MCF 10A (cell line): ENCODE results near the gene GPC6. TPM values are rescaled to one million over a fixed set of nuclear protein-coding genes. Genes with fewer than 3 reads are reported as not detected.

Experiments
- BruUV-seq: library from RNA; stranded (reverse); fragments of 400-500 nt; replicated peaks from 2 replicates; lab custom pipeline; 2021; lab: Mats Ljungman, UMichigan
- CTCF ChIA-PET: fragments of 300-600 bp; sonication (Branson Sonifier 250); formaldehyde crosslinking; extraction: SDS; loops from one replicate; lab custom pipeline; 2021; ENCODE audit warnings: antibody characterized with exemption, inconsistent platforms; lab: Yijun Ruan, JAX
- POLR2A ChIA-PET: fragments of 300-600, 350-650 bp; sonication (Branson Sonifier 250); formaldehyde crosslinking; extraction: SDS; loops from one replicate; lab custom pipeline; 2020; ENCODE audit warnings: antibody characterized with exemption, inconsistent platforms; lab: Yijun Ruan, JAX
- DNase-seq: peaks from one replicate; pipeline ENCODE4 v3.0.0-alpha.2; 2018; ENCODE audit not compliant: unreplicated experiment
- H3K27ac Mint-ChIP-seq: one replicate; pipeline ENCODE4 v1.8.0; 2022; ENCODE audit warnings: mild to moderate bottlenecking, low read depth, mixed read lengths; ENCODE audit not compliant: unreplicated experiment
- H3K27me3 Mint-ChIP-seq: one replicate; pipeline ENCODE4 v1.8.0; 2022; ENCODE audit warnings: mixed read lengths; ENCODE audit not compliant: insufficient read depth, unreplicated experiment
- H3K36me3 Mint-ChIP-seq: one replicate; pipeline ENCODE4 v1.8.0; 2022; ENCODE audit warnings: mild to moderate bottlenecking, moderate library complexity, mixed read lengths; ENCODE audit not compliant: insufficient read depth, unreplicated experiment
- H3K4me1 Mint-ChIP-seq: one replicate; pipeline ENCODE4 v1.8.0; 2022; ENCODE audit warnings: mixed read lengths; ENCODE audit not compliant: insufficient read depth, unreplicated experiment
- H3K4me3 Mint-ChIP-seq: one replicate; pipeline ENCODE4 v1.8.0; 2022; ENCODE audit warnings: mild to moderate bottlenecking, moderate library complexity, mixed read lengths; ENCODE audit not compliant: unreplicated experiment
- H3K9me3 Mint-ChIP-seq: one replicate; pipeline ENCODE4 v1.8.0; 2022; ENCODE audit warnings: mixed read lengths; ENCODE audit not compliant: unreplicated experiment
- CTCF ChIP-seq: fragments of 200-600 bp; IDR thresholded peaks from one replicate; pipeline ENCODE4 v1.8.0; 2022; ENCODE audit warnings: antibody characterized with exemption, mild to moderate bottlenecking; ENCODE audit not compliant: unreplicated experiment
- intact Hi-C: fragments of 100-400 bp; cut with micrococcal nuclease; formaldehyde crosslinking; loops from 2 replicates; pipeline ENCODE4 v1.14.1; 2022
- total RNA-seq: library from RNA; stranded (reverse); gene quantifications from 2 replicates; pipeline ENCODE4 v1.2.3, GENCODE V29; 2022

GPC6 gene
- total RNA-seq, 1 experiment from 2014 or later = 8.4 TPM

GRCh38 chr13:94444826-94445225, 1218.2 kb downstream of the GPC6 start:
- BruUV-seq = no TSS peak
- POLR2A ChIA-PET = no interaction called here

GRCh38 chr13:94454334-94454733, 1227.7 kb downstream of the GPC6 start:
- H3K27ac Mint-ChIP-seq = no peak overlapping the region
- POLR2A ChIA-PET = no interaction called here
- no peaks in the 10 kb centered on the region for H3K36me3 Mint-ChIP-seq
- TF ChIP-seq CTCF = no peak
- DNase-seq = no peak
- no TSS peak for BruUV-seq
- no peaks in the 10 kb centered on the region for H3K4me1 Mint-ChIP-seq
- no peaks in the 10 kb centered on the region for H3K9me3 Mint-ChIP-seq
- intact Hi-C loops = no loop called here
- no peaks in the 10 kb centered on the region for H3K27me3 Mint-ChIP-seq
- CTCF ChIA-PET = interaction anchor here (0.6 to 1.3 kb wide), 6 partner anchors 16 to 212 kb away, joined by 3 to 6 read pairs (median 3); no protein-coding TSS in a partner anchor
- no peak overlapping the region for H3K4me3 Mint-ChIP-seq

More at GRCh38 chr13:94444826-94445225, 1218.2 kb downstream of the GPC6 start:
- no peak for DNase-seq
- CTCF ChIA-PET = no interaction called here
- intact Hi-C loops = no loop called here
- Mint-ChIP-seq H3K27me3 (peaks cover 13% of the 10 kb centered on the region), H3K4me1 (no peaks in the 10 kb centered on the region), H3K4me3 (no peak overlapping the region), H3K27ac (no peak overlapping the region), H3K9me3 (no peaks in the 10 kb centered on the region), H3K36me3 (no peaks in the 10 kb centered on the region)
- TF ChIP-seq CTCF = no peak

GRCh38 chr13:94454906-94455305, 1228.3 kb downstream of the GPC6 start:
- ChIA-PET POLR2A (no interaction called here), CTCF (interaction anchor here (0.6 to 0.9 kb wide), 4 partner anchors 16 to 559 kb away, joined by 3 read pairs; no protein-coding TSS in a partner anchor)
- Mint-ChIP-seq H3K4me1 (no peaks in the 10 kb centered on the region), H3K4me3 (no peak overlapping the region), H3K27ac (no peak overlapping the region), H3K9me3 (no peaks in the 10 kb centered on the region), H3K27me3 (no peaks in the 10 kb centered on the region), H3K36me3 (no peaks in the 10 kb centered on the region)
- peak; percentile 44 for DNase-seq
- intact Hi-C loops = no loop called here
- TF ChIP-seq CTCF = no peak
- no TSS peak for BruUV-seq

DNA sequence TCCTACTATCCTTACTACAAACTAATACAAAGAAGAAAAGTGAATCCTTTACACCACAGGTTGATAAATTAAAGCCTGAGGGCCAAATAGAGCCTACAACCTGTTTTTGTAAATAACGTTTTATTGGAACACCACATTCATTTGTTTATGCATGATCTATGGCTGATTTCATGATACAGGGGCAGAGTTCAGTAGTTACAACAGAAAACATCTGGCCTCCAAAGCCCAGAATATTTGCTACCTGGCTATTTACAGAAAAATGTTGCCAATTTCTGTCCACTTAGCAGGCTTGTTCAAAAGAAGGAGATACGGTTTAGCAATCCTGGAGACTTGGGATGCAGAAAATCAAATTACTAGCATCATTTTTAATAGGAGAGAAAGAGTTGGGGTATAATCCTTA, 1228.8 kb downstream of the GPC6 start:
- Mint-ChIP-seq H3K27me3 (no peaks in the 10 kb centered on the region), H3K4me3 (no peak overlapping the region), H3K4me1 (no peaks in the 10 kb centered on the region), H3K36me3 (no peaks in the 10 kb centered on the region), H3K9me3 (no peaks in the 10 kb centered on the region), H3K27ac (no peak overlapping the region)
- intact Hi-C loops = no loop called here
- no peak for DNase-seq
- POLR2A ChIA-PET = no interaction called here
- no TSS peak for BruUV-seq
- CTCF ChIA-PET = interaction anchor here (0.6 to 1.8 kb wide), 3 partner anchors 20 to 560 kb away, joined by 3 to 6 read pairs (median 3); no protein-coding TSS in a partner anchor
- no peak for TF ChIP-seq CTCF
